GM12892 (cell line): Measurements from ENCODE around the gene SORBS2.

Source experiments
- POLR2A ChIP-seq: IDR thresholded peaks from 2 replicates; pipeline ENCODE4 v1.6.1; 2011; ENCODE audit warnings: low read depth, low read length, control low read depth
- POLR2AphosphoS5 ChIP-seq: IDR thresholded peaks from 2 replicates; pipeline ENCODE4 v1.6.1; 2011; ENCODE audit warnings: low read depth, low read length, control low read depth
- TAF1 ChIP-seq: IDR thresholded peaks from 2 replicates; pipeline ENCODE4 v1.6.1; 2011; ENCODE audit warnings: low read depth, mild to moderate bottlenecking, control low read depth, low read length, borderline replicate concordance

GRCh38 chr4:185805979-185806378, 6.0 kb downstream of the SORBS2 start:
- TF ChIP-seq TAF1: no peak
- no peak for TF ChIP-seq POLR2A
- no peak for TF ChIP-seq POLR2AphosphoS5
